ENCODE data around the gene PI4K2B. TPM values are rescaled to one million over a fixed set of nuclear protein-coding genes. Genes with fewer than 3 reads are reported as not detected.

The PI4K2B gene
- total RNA-seq, 1 experiment from 2014 or later, result 13.3 TPM

DNA sequence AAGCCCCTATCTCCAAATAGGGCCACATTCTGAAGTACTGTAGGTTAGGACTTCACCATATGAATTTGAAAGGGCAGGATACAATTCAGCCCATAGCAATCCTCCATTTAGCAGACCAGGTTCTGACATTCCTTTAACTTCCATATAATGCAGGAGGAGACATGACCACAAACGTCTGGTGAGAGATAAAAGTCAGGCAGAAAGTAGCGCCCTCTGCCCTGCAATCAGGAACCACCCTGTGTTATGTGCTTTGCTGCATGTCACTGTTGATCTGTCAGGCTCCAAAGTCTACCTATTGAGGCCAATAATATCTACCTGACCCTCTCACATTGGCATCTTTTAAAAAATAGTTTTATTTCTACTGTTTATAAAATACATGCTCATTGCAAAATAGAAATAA, 43.4 kb upstream of the PI4K2B start:
- ChIA-PET CTCF (no interaction called here), POLR2A (ENCODE audit: unreplicated experiment) (no interaction called here)
- no peaks in the 10 kb centered on the region for H3K9me2 ChIP-seq (replicated peaks; ENCODE audit: low read length)
- H3K79me2 ChIP-seq (ENCODE audit: low read length), result no peaks in the 10 kb centered on the region
- H3K36me3 ChIP-seq (ENCODE audit: low read depth, low read length), result no peaks in the 10 kb centered on the region
- H3K4me3 ChIP-seq (ENCODE audit: low read length), result no peak overlapping the region
- no peaks in the 10 kb centered on the region for H3K9me3 ChIP-seq (ENCODE audit: low read length)
- TF ChIP-seq EZH2 (IDR thresholded peaks at IDR 0.05; ENCODE audit: low read length, unreplicated experiment), result no peak
- TF ChIP-seq, protein P1, sequence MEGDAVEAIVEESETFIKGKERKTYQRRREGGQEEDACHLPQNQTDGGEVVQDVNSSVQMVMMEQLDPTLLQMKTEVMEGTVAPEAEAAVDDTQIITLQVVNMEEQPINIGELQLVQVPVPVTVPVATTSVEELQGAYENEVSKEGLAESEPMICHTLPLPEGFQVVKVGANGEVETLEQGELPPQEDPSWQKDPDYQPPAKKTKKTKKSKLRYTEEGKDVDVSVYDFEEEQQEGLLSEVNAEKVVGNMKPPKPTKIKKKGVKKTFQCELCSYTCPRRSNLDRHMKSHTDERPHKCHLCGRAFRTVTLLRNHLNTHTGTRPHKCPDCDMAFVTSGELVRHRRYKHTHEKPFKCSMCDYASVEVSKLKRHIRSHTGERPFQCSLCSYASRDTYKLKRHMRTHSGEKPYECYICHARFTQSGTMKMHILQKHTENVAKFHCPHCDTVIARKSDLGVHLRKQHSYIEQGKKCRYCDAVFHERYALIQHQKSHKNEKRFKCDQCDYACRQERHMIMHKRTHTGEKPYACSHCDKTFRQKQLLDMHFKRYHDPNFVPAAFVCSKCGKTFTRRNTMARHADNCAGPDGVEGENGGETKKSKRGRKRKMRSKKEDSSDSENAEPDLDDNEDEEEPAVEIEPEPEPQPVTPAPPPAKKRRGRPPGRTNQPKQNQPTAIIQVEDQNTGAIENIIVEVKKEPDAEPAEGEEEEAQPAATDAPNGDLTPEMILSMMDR (conservative IDR thresholded peaks at IDR 0.05; ENCODE audit: low read depth, low read length), result no peak
- no peak for TF ChIP-seq EZH2phosphoT487 (IDR thresholded peaks at IDR 0.05; ENCODE audit: borderline replicate concordance, low read length)
- H2AFZ ChIP-seq (ENCODE audit: low read length), result no peak overlapping the region
- H3K4me1 ChIP-seq (ENCODE audit: insufficient read depth, low read length), result no peaks in the 10 kb centered on the region
- H3K27me3 ChIP-seq (ENCODE audit: low read length), result no peaks in the 10 kb centered on the region
- no peak overlapping the region for H3K9ac ChIP-seq (ENCODE audit: low read length)
- no peaks in the 10 kb centered on the region for H3F3A ChIP-seq (ENCODE audit: low read length, unreplicated experiment)
- DNase-seq (no peak), ATAC-seq (no peak)
- H3K27ac ChIP-seq (ENCODE audit: low read length), result no peak overlapping the region
- H4K20me1 ChIP-seq (ENCODE audit: low read length), result no peaks in the 10 kb centered on the region
- intact Hi-C loops (cut with micrococcal nuclease), result no loop called here
- H3K4me2 ChIP-seq (ENCODE audit: low read length), result no peak overlapping the region
- no TSS peak for BruUV-seq (replicated peaks)

DNA sequence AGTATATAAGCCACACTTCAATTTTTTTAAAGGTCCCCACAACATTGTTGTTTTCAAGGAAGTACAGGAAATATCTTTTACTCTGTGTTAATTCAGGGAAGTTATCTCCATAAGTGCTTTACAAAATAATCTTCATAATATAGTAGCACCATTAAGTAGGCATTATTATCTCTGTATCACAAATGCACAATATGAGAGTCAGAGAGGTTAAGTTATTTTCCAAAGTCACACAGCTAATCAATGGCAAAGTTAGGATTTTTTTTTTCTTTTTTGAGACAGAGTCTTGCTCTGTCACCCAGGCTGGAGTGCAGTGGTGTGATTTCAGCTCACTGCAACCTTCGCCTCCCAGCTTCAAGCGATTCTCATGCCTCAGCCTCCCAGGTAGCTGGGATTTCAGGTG, 35.1 kb upstream of the PI4K2B start:
- Histone ChIP-seq H3K4me1 (ENCODE audit: insufficient read depth, low read length) (no peaks in the 10 kb centered on the region), H2AFZ (ENCODE audit: low read length) (no peak overlapping the region), H3K9me3 (ENCODE audit: low read length) (no peaks in the 10 kb centered on the region), H3K4me2 (ENCODE audit: low read length) (no peak overlapping the region), H3K27ac (ENCODE audit: low read length) (no peak overlapping the region), H3K4me3 (ENCODE audit: low read length) (no peak overlapping the region), H3K9ac (ENCODE audit: low read length) (no peak overlapping the region), H4K20me1 (ENCODE audit: low read length) (no peaks in the 10 kb centered on the region), H3K36me3 (ENCODE audit: low read depth, low read length) (no peaks in the 10 kb centered on the region), H3K9me2 (replicated peaks; ENCODE audit: low read length) (no peaks in the 10 kb centered on the region), H3K27me3 (ENCODE audit: low read length) (no peaks in the 10 kb centered on the region), H3K79me2 (ENCODE audit: low read length) (no peaks in the 10 kb centered on the region), H3F3A (ENCODE audit: low read length, unreplicated experiment) (no peaks in the 10 kb centered on the region)
- ATAC-seq (no peak), DNase-seq (no peak)
- ChIA-PET CTCF (interaction anchor here (0.7 kb wide), 1 partner anchor 8 kb away, joined by 4 read pairs; no protein-coding TSS in a partner anchor), POLR2A (ENCODE audit: unreplicated experiment) (no interaction called here)
- intact Hi-C loops (cut with micrococcal nuclease), result no loop called here
- no TSS peak for BruUV-seq (replicated peaks)
- TF ChIP-seq, protein P1 (conservative IDR thresholded peaks at IDR 0.05; ENCODE audit: low read depth, low read length), result no peak
- TF ChIP-seq EZH2phosphoT487 (IDR thresholded peaks at IDR 0.05; ENCODE audit: borderline replicate concordance, low read length) (no peak), EZH2 (IDR thresholded peaks at IDR 0.05; ENCODE audit: low read length, unreplicated experiment) (no peak)

DNA sequence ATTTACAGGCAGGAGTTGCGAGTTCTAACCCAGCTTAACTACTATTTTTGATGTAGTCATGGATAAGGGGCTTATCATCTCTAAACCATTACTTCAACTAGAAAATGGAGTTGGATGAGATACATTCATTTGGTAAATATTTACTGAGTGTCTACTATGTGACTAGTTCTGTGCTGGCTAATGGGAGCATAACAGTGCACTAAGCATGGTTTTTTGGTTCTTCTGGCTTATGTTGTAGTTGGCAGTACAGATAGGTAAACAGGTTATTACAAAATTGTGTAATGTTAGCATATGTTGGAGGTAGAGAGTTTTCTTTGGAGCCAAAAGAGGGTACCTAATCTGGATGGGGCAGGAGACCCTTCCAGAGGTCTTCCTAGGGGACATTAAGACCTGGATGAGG, 25.8 kb upstream of the PI4K2B start:
- Histone ChIP-seq H3K9ac (ENCODE audit: low read length) (no peak overlapping the region), H3K9me2 (replicated peaks; ENCODE audit: low read length) (no peaks in the 10 kb centered on the region), H4K20me1 (ENCODE audit: low read length) (no peaks in the 10 kb centered on the region), H2AFZ (ENCODE audit: low read length) (no peak overlapping the region), H3K27ac (ENCODE audit: low read length) (no peak overlapping the region), H3K4me3 (ENCODE audit: low read length) (no peak overlapping the region), H3K27me3 (ENCODE audit: low read length) (no peaks in the 10 kb centered on the region), H3K4me1 (ENCODE audit: insufficient read depth, low read length) (no peaks in the 10 kb centered on the region), H3K79me2 (ENCODE audit: low read length) (no peaks in the 10 kb centered on the region), H3K36me3 (ENCODE audit: low read depth, low read length) (no peaks in the 10 kb centered on the region), H3K9me3 (ENCODE audit: low read length) (no peaks in the 10 kb centered on the region), H3F3A (ENCODE audit: low read length, unreplicated experiment) (no peaks in the 10 kb centered on the region), H3K4me2 (ENCODE audit: low read length) (no peak overlapping the region)
- CTCF ChIA-PET, result no interaction called here
- no peak for DNase-seq
- TF ChIP-seq, protein P1 (conservative IDR thresholded peaks at IDR 0.05; ENCODE audit: low read depth, low read length), result no peak
- TF ChIP-seq EZH2phosphoT487 (IDR thresholded peaks at IDR 0.05; ENCODE audit: borderline replicate concordance, low read length) (no peak), EZH2 (IDR thresholded peaks at IDR 0.05; ENCODE audit: low read length, unreplicated experiment) (no peak)
- intact Hi-C loops (cut with micrococcal nuclease), result no loop called here
- no peak for ATAC-seq
- no TSS peak for BruUV-seq (replicated peaks)
- POLR2A ChIA-PET (ENCODE audit: unreplicated experiment), result no interaction called here
